Suprapubic skin (tissue), 4 donors: ENCODE results near the gene ACER1.
"Not testable (repeated sequence)": the region's sequence is repeated elsewhere in the genome, so short reads cannot be mapped to it uniquely, and the experiment has no call there.

ENCODE experiments used
- EP300 ChIP-seq: sonication (generic); formaldehyde crosslinking; IDR thresholded peaks from one replicate; pipeline ENCODE4 v1.6.1; 2017; ENCODE audit warnings: antibody characterized with exemption
- POLR2A ChIP-seq, 2 donors: fragments of 450-650 bp; IDR thresholded peaks; one replicate each; pipeline ENCODE4 v1.6.1; 2017; ENCODE audit warnings: antibody characterized with exemption in 2 of 2, mild to moderate bottlenecking in 2 of 2, moderate library complexity in 2 of 2
- POLR2AphosphoS5 ChIP-seq, 3 donors: sonication (generic); formaldehyde crosslinking; IDR thresholded peaks; one replicate each; pipeline ENCODE4 v1.6.1; 2017; ENCODE audit warnings: antibody characterized with exemption in 3 of 3
- TF ChIP-seq, protein P1 (sequence below), 2 donors: fragments of 200-600 bp in 1 of 2; fragments of 450-650 bp in 1 of 2; sonication (generic) in 1 of 2; IDR thresholded peaks; one replicate each; pipeline ENCODE4 v1.5.1; 2016 to 2019; ENCODE audit warnings: antibody characterized with exemption in 2 of 2, mild to moderate bottlenecking in 1 of 2, moderate library complexity in 1 of 2

- TF ChIP-seq, protein P1, sequence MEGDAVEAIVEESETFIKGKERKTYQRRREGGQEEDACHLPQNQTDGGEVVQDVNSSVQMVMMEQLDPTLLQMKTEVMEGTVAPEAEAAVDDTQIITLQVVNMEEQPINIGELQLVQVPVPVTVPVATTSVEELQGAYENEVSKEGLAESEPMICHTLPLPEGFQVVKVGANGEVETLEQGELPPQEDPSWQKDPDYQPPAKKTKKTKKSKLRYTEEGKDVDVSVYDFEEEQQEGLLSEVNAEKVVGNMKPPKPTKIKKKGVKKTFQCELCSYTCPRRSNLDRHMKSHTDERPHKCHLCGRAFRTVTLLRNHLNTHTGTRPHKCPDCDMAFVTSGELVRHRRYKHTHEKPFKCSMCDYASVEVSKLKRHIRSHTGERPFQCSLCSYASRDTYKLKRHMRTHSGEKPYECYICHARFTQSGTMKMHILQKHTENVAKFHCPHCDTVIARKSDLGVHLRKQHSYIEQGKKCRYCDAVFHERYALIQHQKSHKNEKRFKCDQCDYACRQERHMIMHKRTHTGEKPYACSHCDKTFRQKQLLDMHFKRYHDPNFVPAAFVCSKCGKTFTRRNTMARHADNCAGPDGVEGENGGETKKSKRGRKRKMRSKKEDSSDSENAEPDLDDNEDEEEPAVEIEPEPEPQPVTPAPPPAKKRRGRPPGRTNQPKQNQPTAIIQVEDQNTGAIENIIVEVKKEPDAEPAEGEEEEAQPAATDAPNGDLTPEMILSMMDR (IDR thresholded peaks at IDR 0.05) = not testable (repeated sequence)
- TF ChIP-seq POLR2A (IDR thresholded peaks at IDR 0.05); POLR2AphosphoS5 (IDR thresholded peaks at IDR 0.05); EP300: not testable (repeated sequence)
These were observed 22.1 kb upstream of the ACER1 start for GRCh38 chr19:6355321-6356040.
